Neuron (in vitro differentiated cells): ENCODE results near the gene ADARB2.

Source experiments
- H2AFZ ChIP-seq: one replicate; pipeline ENCODE4 v1.6.1; 2013; ENCODE audit warnings: low read depth, mild to moderate bottlenecking, inconsistent platforms, low read length, moderate library complexity
- H3K27me3 ChIP-seq: one replicate; pipeline ENCODE4 v1.6.1; 2013; ENCODE audit warnings: low read length; ENCODE audit not compliant: insufficient read depth
- H3K36me3 ChIP-seq: one replicate; pipeline ENCODE4 v1.6.1; 2013; ENCODE audit warnings: low read length; ENCODE audit not compliant: insufficient read depth
- H3K4me1 ChIP-seq: one replicate; pipeline ENCODE4 v1.6.1; 2013; ENCODE audit warnings: low read length; ENCODE audit not compliant: insufficient read depth
- H3K4me3 ChIP-seq: 2 replicates; pipeline ENCODE4 v1.5.1; 2013; ENCODE audit warnings: mild to moderate bottlenecking, low read length, moderate library complexity
- H3K9me3 ChIP-seq: one replicate; pipeline ENCODE4 v1.6.1; 2013; ENCODE audit warnings: low read length

ADARB2 gene

GRCh38 chr10:1196656-1197055, 540.7 kb downstream of the ADARB2 start:
- no peaks in the 10 kb centered on the region for H3K4me1 ChIP-seq
- H3K4me3 ChIP-seq = no peak overlapping the region
- H3K9me3 ChIP-seq = no peaks in the 10 kb centered on the region
- peaks cover 8% of the 10 kb centered on the region for H3K27me3 ChIP-seq
- no peak overlapping the region for H2AFZ ChIP-seq
- H3K36me3 ChIP-seq = no peaks in the 10 kb centered on the region

GRCh38 chr10:1195828-1196227, 541.5 kb downstream of the ADARB2 start:
- Histone ChIP-seq H3K36me3 (no peaks in the 10 kb centered on the region), H3K27me3 (peaks cover 8% of the 10 kb centered on the region), H3K4me3 (no peak overlapping the region), H3K9me3 (no peaks in the 10 kb centered on the region), H3K4me1 (no peaks in the 10 kb centered on the region), H2AFZ (no peak overlapping the region)

GRCh38 chr10:1194161-1194560, 543.2 kb downstream of the ADARB2 start:
- peaks cover 8% of the 10 kb centered on the region for H3K27me3 ChIP-seq
- no peaks in the 10 kb centered on the region for H3K36me3 ChIP-seq
- H3K4me3 ChIP-seq = no peak overlapping the region
- no peaks in the 10 kb centered on the region for H3K9me3 ChIP-seq
- H2AFZ ChIP-seq = no peak overlapping the region
- H3K4me1 ChIP-seq = no peaks in the 10 kb centered on the region

- Histone ChIP-seq H3K36me3 (no peaks in the 10 kb centered on the region), H3K27me3 (peaks cover 4% of the 10 kb centered on the region), H3K4me3 (no peak overlapping the region), H3K9me3 (no peaks in the 10 kb centered on the region), H2AFZ (no peak overlapping the region), H3K4me1 (no peaks in the 10 kb centered on the region)
Measured at GRCh38 chr10:1193561-1193960, 543.8 kb downstream of the ADARB2 start.

GRCh38 chr10:1191752-1192151, 545.6 kb downstream of the ADARB2 start:
- Histone ChIP-seq H3K4me1 (no peaks in the 10 kb centered on the region), H3K9me3 (no peaks in the 10 kb centered on the region), H3K27me3 (no peaks in the 10 kb centered on the region), H3K36me3 (no peaks in the 10 kb centered on the region), H2AFZ (no peak overlapping the region), H3K4me3 (no peak overlapping the region)

- Histone ChIP-seq H3K36me3 (no peaks in the 10 kb centered on the region), H3K27me3 (no peaks in the 10 kb centered on the region)
Measured at GRCh38 chr10:1190791-1191490, 546.4 kb downstream of the ADARB2 start.

GRCh38 chr10:1190052-1190395, 547.3 kb downstream of the ADARB2 start:
- Histone ChIP-seq H3K4me1 (no peaks in the 10 kb centered on the region), H2AFZ (no peak overlapping the region)

More at GRCh38 chr10:1190791-1191490, 546.4 kb downstream of the ADARB2 start:
- Histone ChIP-seq H3K9me3 (no peaks in the 10 kb centered on the region), H3K4me1 (no peaks in the 10 kb centered on the region), H3K4me3 (no peak overlapping the region), H2AFZ (no peak overlapping the region)

GRCh38 chr10:1189166-1190051, 547.9 kb downstream of the ADARB2 start:
- Histone ChIP-seq H3K36me3 (no peaks in the 10 kb centered on the region), H3K9me3 (no peaks in the 10 kb centered on the region), H2AFZ (no peak overlapping the region), H3K4me1 (no peaks in the 10 kb centered on the region), H3K27me3 (no peaks in the 10 kb centered on the region), H3K4me3 (no peak overlapping the region)

More at GRCh38 chr10:1190052-1190395, 547.3 kb downstream of the ADARB2 start:
- no peaks in the 10 kb centered on the region for H3K9me3 ChIP-seq
- no peak overlapping the region for H3K4me3 ChIP-seq
- H3K36me3 ChIP-seq = no peaks in the 10 kb centered on the region
- H3K27me3 ChIP-seq = no peaks in the 10 kb centered on the region

- Histone ChIP-seq H3K4me1 (no peaks in the 10 kb centered on the region), H3K4me3 (no peak overlapping the region), H3K36me3 (no peaks in the 10 kb centered on the region), H3K9me3 (no peaks in the 10 kb centered on the region), H2AFZ (no peak overlapping the region), H3K27me3 (no peaks in the 10 kb centered on the region)
Measured at GRCh38 chr10:1188558-1189135, 548.7 kb downstream of the ADARB2 start.

- H3K4me3 ChIP-seq = no peak overlapping the region
Measured at GRCh38 chr10:1187855-1188557, 549.3 kb downstream of the ADARB2 start.

GRCh38 chr10:1187151-1187854, 550.0 kb downstream of the ADARB2 start:
- Histone ChIP-seq H3K4me3 (no peak overlapping the region), H3K4me1 (no peaks in the 10 kb centered on the region), H3K36me3 (no peaks in the 10 kb centered on the region), H2AFZ (no peak overlapping the region), H3K9me3 (no peaks in the 10 kb centered on the region), H3K27me3 (peaks cover 4% of the 10 kb centered on the region)

More at GRCh38 chr10:1187855-1188557, 549.3 kb downstream of the ADARB2 start:
- no peaks in the 10 kb centered on the region for H3K9me3 ChIP-seq
- H3K27me3 ChIP-seq = peaks cover 3% of the 10 kb centered on the region
- no peaks in the 10 kb centered on the region for H3K4me1 ChIP-seq
- H2AFZ ChIP-seq = no peak overlapping the region
- no peaks in the 10 kb centered on the region for H3K36me3 ChIP-seq

- no peaks in the 10 kb centered on the region for H3K9me3 ChIP-seq
- peaks cover 4% of the 10 kb centered on the region for H3K27me3 ChIP-seq
- H3K4me3 ChIP-seq = no peak overlapping the region
- no peaks in the 10 kb centered on the region for H3K36me3 ChIP-seq
- no peak overlapping the region for H2AFZ ChIP-seq
- no peaks in the 10 kb centered on the region for H3K4me1 ChIP-seq
Measured at GRCh38 chr10:1186683-1186990, 550.7 kb downstream of the ADARB2 start.
